Suprapubic skin (tissue), 3 donors: ENCODE measurements around the gene USP17L25.
"Not testable (repeated sequence)": the region's sequence is repeated elsewhere in the genome, so short reads cannot be mapped to it uniquely, and the experiment has no call there.

Source experiments
- CTCF ChIP-seq, 2 donors: fragments of 200-600 bp in 1 of 2; fragments of 450-650 bp in 1 of 2; sonication (generic) in 1 of 2; IDR thresholded peaks; one replicate each; pipeline ENCODE4 v1.5.1; 2016 to 2019; ENCODE audit warnings: antibody characterized with exemption in 2 of 2, mild to moderate bottlenecking in 1 of 2, moderate library complexity in 1 of 2
- POLR2A ChIP-seq, 2 donors: fragments of 450-650 bp; IDR thresholded peaks; one replicate each; pipeline ENCODE4 v1.6.1; 2017; ENCODE audit warnings: antibody characterized with exemption in 2 of 2, mild to moderate bottlenecking in 2 of 2, moderate library complexity in 2 of 2

GRCh38 chr4:9324865-9325264 lies 4.8 kb upstream of the USP17L25 start, which contains the start of gene USP17L24:
- TF ChIP-seq POLR2A, CTCF (IDR thresholded peaks at IDR 0.05): not testable (repeated sequence)
